ENCODE data around the gene CDC6.
A peak's percentile ranks its signal among the peaks of the same experiment; 100 is the strongest.

Gene CDC6

GRCh38 chr17:40323391-40324381, 36.0 kb downstream of the CDC6 start:
- no peak for DNase-seq

DNA sequence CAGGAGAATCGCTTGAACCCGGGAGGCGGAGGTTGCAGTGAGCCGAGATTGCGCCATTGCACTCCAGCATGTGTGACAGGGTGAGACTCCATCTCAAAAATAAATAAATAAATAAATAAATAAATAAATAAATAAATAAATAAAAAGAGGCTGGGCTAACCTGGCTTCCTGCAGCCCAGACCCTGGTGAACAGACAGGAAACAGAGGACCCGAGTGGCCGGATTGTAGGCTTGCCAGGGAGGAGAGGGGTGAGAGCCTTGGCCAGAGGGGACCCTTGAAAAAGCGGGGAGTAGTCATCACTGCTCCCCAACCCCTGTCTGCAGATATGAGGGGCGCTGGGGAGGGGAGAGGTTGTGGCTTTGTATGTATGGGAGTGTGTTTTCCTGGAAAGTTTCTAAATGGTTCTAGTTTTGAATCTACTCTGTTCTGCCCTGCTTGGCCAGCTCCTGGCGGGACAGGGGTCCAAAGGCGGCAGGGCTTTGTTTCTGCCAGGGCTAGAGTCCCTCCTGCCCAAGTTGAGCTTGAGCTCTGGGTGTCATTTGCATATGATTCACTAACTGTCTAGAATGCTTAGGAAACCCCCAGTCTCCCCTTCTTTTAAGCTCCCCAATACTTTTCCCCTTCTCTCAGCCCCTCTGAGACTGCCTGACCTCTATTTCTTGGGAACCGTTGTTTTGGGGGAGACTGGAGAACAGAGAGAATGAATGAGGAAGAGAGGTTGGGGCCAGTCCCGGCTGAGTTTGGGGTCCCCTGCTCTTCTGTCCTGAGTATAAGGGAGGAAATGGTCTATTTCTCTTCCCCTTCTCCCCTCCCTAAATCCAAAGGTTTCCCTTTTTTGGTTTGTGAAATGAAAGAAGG, 37.7 kb downstream of the CDC6 start:
- no peak for DNase-seq

GRCh38 chr17:40326014-40326831, 38.5 kb downstream of the CDC6 start:
- DNase-seq, result no peak

DNA sequence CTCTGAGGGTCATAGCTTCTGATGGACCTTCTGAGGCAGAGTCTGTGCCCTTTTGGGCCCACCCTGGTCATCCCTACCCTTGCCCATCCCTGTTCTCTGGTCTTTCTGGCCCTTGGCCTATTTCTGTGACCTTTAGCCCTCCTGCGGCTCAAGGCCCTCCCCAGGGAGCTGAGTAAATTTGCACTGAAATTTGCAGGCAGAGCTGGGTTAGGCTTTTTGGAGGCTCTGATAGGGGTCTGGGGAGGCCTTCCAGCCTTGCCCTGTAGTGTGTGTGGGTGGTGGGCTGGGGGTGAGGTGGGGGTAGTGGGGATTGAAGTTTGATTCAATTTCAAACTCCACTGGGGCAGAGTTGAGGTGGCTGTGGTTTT, 39.1 kb downstream of the CDC6 start:
- DNase-seq, result no peak

- no peak for DNase-seq
Observed at GRCh38 chr17:40327244-40327729, 39.6 kb downstream of the CDC6 start.

- no peak for DNase-seq
Observed at GRCh38 chr17:40327735-40328385, 40.2 kb downstream of the CDC6 start.

DNA sequence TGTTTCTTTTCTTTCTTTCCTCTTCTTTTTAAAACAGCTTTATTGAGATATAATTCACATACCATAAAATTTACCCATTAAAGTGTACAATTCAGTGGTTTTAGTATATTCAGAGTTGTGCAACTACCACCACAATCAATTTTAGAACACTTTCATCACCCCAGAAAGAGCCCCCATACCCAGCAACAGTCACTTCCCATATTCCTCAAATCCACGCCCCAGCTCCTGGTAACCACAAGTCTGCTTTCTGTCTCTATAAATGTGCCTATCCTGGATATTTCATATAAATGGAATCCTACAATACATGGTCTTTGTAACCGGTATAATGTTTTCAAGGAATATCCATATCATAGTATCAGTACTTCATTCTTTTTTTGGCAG, 40.7 kb downstream of the CDC6 start:
- DNase-seq, result no peak

- no peak for DNase-seq
Observed at GRCh38 chr17:40329839-40330794, 42.4 kb downstream of the CDC6 start.

GRCh38 chr17:40330850-40331470, 43.3 kb downstream of the CDC6 start:
- DNase-seq, result no peak

DNA sequence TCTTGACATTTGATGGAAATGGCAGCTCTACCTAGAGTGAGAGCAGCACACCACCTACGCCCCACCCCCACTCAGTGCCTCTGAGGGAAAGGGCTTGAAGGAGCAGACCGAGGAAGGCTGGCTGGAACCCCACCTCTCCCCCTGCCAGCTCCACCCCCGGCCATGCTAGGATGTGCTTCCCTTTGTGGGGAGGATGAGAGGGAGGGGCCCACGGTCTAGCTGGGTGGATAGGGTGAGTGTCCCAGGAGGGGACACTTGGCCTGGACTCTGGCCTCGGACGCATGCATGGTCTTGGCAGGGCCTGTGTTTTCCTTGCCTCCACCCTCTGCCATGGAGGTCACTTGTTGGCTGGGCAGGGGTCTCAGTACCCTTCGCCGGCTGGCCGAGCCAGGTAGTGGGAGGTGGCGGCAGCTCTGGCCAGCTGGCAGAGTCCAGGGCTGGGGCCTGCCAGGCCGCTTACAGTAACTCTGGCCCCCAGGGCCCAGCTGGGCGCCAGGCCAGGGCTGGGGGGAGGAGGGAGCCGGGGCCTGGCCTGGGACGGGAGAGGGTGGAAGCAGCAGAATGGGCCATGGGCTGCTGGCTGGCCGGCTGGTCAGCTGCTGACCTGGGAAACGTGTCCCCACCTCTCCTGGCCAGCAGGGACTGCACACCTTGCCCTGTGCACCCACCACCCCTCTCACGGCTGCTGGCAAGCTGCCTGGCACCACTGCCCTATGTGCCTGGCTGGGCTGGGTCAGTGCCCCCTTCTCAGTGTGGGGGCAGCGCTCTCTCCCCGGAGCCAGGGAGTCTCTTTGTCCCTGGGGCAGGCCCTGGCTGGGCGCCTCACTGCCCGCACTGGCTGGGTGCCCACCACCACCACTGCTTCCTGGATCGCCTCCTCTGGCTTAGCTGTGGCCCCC, 44.3 kb downstream of the CDC6 start:
- DNase-seq, result peak; percentile 96

DNA sequence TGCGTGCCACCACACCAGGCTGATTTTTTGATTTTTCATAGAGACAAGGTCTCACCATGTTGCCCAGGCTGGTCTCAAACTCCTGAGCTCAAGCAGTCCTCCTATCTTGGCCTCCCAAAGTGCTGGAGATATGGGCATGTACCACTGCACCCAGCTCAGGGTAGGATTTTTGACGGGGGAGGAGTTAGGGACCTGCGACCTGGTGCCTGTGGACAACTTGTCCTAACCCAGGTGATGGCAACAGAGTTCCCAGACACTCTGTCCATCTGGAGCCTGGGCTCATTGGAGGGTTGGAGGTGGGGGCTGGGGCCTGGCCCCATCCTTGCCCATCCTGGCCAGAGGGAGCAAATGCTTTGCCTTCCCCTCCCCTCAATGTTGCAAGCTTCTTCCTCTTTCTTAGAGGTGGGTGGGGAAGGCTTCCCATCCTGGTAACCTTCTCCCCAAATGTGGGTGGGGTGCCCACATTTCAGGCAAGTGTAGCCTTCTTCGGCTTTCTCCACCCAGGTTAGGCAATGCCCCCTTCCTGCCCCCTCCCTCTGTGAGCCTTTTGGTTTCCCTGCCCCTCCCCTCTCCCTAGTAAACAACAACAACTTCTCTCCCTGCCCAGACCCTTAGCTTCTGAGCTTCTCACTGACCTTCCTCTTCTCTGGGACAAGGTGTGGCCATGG, 46.2 kb downstream of the CDC6 start:
- DNase-seq, result no peak

DNA sequence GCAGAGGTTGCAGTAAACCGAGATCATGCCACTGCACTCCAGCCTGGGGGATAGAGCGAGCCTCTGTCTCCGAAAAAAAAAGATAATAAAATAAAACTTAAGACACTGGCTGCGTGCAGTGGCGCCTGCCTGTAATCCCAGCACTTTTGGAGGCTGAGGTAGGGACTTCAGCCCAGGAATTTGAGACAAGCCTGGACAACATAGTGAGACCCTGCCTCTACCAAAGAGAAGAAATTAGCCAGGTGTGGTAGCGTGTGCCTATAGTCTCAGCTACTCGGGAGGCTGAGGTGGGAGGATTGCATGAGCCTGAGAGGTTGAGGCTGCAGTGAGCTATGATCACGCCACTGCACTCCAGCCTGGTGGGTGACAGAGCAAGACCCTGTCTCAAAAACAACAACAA, 47.9 kb downstream of the CDC6 start:
- no peak for DNase-seq

DNA sequence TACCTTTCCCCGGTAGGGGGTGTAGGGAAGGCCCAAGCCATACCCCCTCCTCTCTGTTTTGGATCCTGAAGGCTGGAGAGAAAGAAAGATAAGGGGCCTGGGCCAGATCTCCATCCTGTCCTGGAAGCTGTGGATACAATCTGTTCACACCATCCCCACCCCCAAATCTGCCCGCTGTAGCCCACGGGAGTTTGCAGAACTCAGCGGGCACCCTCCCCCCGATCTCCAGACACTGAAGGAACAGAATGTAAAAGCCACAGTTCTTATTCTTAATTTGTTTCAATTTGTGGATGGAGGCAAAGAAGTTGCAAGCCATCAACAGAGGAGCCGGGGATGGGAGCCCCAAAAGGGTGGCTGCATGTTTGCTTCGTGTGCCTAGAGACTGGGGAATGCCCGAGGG, 49.7 kb downstream of the CDC6 start:
- DNase-seq, result no peak

DNA sequence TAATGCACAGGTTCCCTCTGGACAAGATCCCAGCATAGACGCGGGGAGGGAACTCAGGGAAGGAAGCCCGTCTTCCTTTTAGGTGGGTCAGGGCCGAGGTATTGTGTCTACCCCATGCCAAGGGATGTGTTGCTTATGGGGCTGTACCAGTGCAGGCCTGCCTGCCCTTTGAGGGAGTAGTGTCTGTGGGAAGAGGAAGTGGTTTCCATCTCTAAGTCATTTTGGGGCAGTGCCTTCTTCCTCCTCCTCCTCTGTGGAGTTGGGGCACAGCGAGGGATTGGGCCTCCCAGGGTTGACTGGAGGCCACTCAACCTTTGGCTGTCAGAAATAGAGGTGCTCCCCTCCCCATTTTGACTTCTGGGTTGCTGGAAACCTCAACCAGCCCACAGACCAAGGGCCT, 50.4 kb downstream of the CDC6 start:
- no peak for DNase-seq

DNA sequence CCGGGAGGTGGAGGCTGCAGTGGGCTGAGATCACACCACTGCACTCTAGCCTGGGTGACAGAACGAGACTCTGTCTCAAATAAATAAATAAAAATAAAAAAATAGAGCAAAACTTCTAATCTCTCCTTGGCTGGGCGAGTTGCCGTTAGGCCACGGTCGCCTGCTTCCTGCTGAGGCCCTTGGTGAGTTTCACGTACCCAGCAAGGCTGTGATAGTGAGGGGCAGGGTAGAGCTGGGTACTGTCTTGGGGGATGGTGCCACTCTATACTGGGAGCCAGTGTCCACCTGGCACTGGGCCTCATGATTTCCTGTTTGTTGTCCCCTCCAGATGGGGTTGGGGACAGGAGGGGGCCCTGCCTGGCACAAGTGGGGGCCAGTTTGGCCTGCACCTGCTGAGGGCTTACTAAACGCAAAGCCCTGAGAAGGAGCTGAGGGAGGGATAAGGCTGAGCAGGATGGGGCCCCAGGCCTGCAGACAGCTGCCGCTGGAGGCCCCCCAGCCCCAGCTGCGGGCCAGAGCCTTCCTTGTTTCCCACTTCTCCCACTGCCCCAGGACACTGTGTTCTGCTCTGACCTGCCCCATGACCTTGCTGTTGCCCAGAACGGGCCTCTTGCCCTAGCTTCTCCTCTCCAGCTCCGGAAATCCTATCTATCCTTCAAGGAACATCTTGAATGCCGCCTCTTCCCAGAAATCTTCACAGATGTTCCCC, 51.4 kb downstream of the CDC6 start:
- DNase-seq, result no peak

DNA sequence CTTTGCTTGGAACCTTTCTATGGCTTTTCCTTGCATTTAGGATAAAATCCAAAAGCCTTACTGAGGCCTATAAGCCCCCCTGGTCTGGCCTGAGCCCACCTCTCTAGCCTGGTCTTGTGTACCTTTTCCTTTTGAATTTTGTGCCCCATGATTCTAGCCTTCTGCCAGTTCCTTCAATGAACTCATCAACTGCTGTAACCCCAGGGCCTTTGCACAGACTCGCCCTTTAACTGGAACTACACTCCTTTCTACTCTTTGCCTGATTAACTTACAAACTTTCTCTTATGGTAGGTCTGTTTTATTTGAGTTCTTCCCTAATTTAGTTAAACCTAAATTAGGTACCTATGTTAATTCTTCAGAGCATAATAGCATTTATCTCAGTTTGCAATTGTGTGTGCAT, 52.6 kb downstream of the CDC6 start:
- DNase-seq, result no peak

DNA sequence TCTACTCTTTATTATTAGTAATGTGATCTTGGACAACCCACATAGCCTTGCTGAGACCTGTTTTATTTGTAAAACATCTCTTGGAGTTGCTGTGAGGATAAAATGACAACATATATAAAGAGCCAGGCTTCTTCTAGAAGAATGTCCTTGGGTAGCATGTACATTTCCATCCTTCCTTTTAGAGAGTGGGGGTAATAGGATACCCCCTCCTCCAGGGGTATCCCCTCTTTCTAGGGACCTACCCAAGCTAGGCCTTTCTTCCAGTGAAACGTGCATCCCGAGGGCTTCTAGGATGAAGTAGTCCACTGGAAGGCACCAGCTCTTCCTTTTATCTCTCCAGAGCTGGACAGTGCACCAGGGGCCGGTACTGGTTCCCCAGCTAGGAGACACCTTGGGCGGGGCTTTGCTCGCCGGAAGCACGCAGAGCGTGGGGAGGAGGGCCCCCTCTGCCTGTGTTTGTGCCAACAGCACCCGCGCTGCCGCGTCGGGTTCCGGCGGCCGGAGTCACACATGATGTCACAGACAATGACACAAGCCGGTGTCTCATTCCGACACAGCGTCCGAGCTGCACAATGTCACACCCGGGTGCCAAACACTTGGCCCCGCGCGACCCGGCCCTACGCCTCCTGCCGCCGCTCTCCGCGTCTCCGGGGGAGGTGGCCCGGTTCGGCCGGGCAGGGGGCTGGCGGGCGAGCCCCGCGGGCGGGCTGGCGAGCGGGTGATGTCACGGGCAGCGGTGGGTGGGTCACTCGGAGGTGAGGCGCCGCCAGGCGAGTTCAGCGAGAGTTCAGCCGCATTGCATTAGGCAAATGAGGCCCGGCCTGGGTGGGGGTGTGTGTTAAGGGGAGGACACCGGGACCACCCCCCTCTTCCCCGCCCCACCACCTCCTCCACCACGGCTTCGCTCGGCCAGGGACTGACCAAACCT, 53.5 kb downstream of the CDC6 start:
- peak; percentile 81 for DNase-seq

Data from NCI-H510A (cell line).